Fibroblast of lung (primary cell): ENCODE results near the gene RNF112.

ENCODE experiments used
- CTCF ChIP-seq, 2 donors: IDR thresholded peaks in 1 of 2; conservative IDR thresholded peaks in 1 of 2; 1 replicate in 1 of 2; 2 replicates in 1 of 2; pipeline ENCODE4 v1.5.1; 2011 to 2012; ENCODE audit warnings: low read length in 2 of 2, control low read depth in 1 of 2, inconsistent platforms in 1 of 2, low read depth in 1 of 2, mild to moderate bottlenecking in 1 of 2
- EZH2 ChIP-seq: IDR thresholded peaks from 2 replicates; pipeline ENCODE4 v1.5.1; 2012; ENCODE audit warnings: low read length, control low read depth, mild to moderate bottlenecking; ENCODE audit errors: missing control alignments

DNA sequence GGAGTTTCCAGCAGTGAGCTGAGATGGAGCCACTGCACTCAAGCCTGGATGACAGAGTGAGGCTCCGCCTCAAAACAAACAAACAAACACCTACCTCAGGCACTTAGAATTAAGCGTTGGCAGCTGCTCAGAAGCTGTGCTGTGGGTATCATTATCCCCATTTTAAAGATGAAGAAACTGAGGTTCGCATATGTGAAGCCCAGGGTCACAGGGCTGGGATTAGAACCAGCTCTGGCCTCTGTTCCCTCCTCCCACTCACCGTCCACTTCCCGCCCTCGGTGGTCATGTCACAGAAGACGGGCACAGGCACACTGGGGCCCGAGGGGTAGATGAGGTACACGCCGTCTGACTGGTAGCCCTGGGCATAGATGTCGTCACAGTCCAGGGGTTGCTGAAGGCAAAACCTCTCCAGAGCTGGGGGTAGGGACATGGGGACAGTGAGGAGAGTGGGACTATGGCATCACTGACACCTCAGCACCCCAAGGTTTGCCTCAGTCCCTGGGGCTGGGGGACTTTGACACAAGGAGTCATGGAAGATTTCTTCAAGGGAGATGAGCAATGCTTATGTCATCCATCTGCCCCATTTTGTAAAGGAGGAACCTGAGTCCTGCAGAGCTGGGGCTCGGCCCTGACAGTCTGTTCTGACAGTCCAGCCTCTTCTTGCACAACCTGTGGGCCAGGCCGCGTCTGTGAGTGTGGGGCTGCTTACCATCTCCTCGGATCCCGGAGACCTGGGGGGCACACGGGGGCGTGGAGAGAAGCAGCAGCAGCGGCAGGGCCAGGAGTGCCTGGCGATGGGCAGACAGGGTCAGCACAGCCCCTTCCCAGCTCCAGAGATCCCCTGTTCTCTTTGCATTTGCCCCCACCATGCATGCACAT, 24.7 kb upstream of the RNF112 start:
- TF ChIP-seq CTCF (conservative IDR thresholded peaks at IDR 0.05 in 1 of 2, IDR thresholded peaks at IDR 0.05 in 1 of 2; ENCODE audit: low read depth in 1 of 2, low read length in 2 of 2) (no peak), EZH2 (no peak)
